HCT116 (cell line): ENCODE data around the gene ODF4. TPM values are rescaled to one million over a fixed set of nuclear protein-coding genes. Genes with fewer than 3 reads are reported as not detected.

Source experiments
- ATAC-seq: fragments of 200-7000 bp; cut with Tn5 transposase; 2 replicates; pipeline ENCODE4 v1.9.1; 2020; ENCODE audit warnings: mild to moderate bottlenecking, moderate library complexity
- BruUV-seq: library from RNA; stranded (reverse); fragments of 400-500 nt; replicated peaks from 2 replicates; lab custom pipeline; 2021; lab: Mats Ljungman, UMichigan
- CTCF ChIA-PET: fragments of 300-600 bp; sonication (Branson Sonifier 250); formaldehyde crosslinking; loops from one replicate; lab custom pipeline; 2021; ENCODE audit warnings: antibody characterized with exemption; lab: Charles Lee
- POLR2A ChIA-PET: fragments of 300-600, 350-600 bp; sonication (Branson Sonifier 250); formaldehyde crosslinking; loops from one replicate; lab custom pipeline; 2021; ENCODE audit warnings: antibody characterized with exemption; lab: Charles Lee
- RAD21 ChIA-PET, 2 experiments: fragments of 300-600 bp; sonication (Branson Sonifier 250); formaldehyde crosslinking; loops; one replicate each; lab custom pipeline; 2023; ENCODE audit warnings: low total read pairs in 2 of 2; ENCODE audit not compliant: uncharacterized antibody in 2 of 2, unreplicated experiment in 2 of 2, low non-redundant PET in 1 of 2; lab: Charles Lee
- DNase-seq: peaks from one replicate; pipeline ENCODE4 v3.0.0-alpha.2; 2010; ENCODE audit warnings: low read depth, low spot score
- H2AFZ ChIP-seq: fragments of 200-600 bp; shearing (Covaris generic), sonication (generic); 2 replicates; pipeline ENCODE4 v1.6.1; 2017; ENCODE audit warnings: low read depth, mixed run types, mixed read lengths, antibody characterized with exemption, low read length; ENCODE audit not compliant: poor library complexity, severe bottlenecking
- H3K27ac ChIP-seq: 2 replicates; pipeline ENCODE4 v1.5.1; 2012; ENCODE audit warnings: low read depth, low read length
- H3K27me3 ChIP-seq: fragments of 200-600 bp; sonication (generic); 2 replicates; pipeline ENCODE4 v1.6.1; 2016; ENCODE audit warnings: mixed run types, low read length, mixed read lengths; ENCODE audit not compliant: insufficient read depth
- H3K36me3 ChIP-seq, 2 experiments: fragments of 200-500 bp in 1 of 2; fragments of 200-600 bp in 1 of 2; sonication (Bioruptor generic) in 1 of 2; sonication (generic) in 1 of 2; 2 replicates each; pipeline versions ENCODE4 v1.5.1 to v1.6.1; 2014 to 2016; ENCODE audit warnings: low read length in 2 of 2, inconsistent platforms in 1 of 2, mixed read lengths in 1 of 2, mixed run types in 1 of 2; ENCODE audit not compliant: insufficient read depth in 2 of 2, control insufficient read depth in 1 of 2
- H3K4me1 ChIP-seq, 2 experiments: fragments of 200-600 bp in 1 of 2; sonication (generic) in 1 of 2; 2 replicates each; pipeline versions ENCODE4 v1.5.1 to v1.6.1; 2012 to 2017; ENCODE audit warnings: low read length in 2 of 2, inconsistent platforms in 1 of 2, mild to moderate bottlenecking in 1 of 2, mixed read lengths in 1 of 2, mixed run types in 1 of 2, moderate library complexity in 1 of 2; ENCODE audit not compliant: insufficient read depth in 2 of 2, control insufficient read depth in 1 of 2
- H3K4me2 ChIP-seq: fragments of 200-600 bp; sonication (generic); 2 replicates; pipeline ENCODE4 v1.6.1; 2017; ENCODE audit warnings: mixed run types, low read length, mixed read lengths
- H3K4me3 ChIP-seq, 2 experiments: fragments of 200-600 bp in 1 of 2; sonication (generic) in 1 of 2; replicated peaks in 1 of 2; 2 replicates each; pipeline ENCODE4 v1.5.1; 2011 to 2016; ENCODE audit warnings: low read length in 2 of 2, control low read depth in 1 of 2, low read depth in 1 of 2, mild to moderate bottlenecking in 1 of 2, mixed read lengths in 1 of 2, mixed run types in 1 of 2
- H3K79me2 ChIP-seq: fragments of 200-600 bp; sonication (generic); 2 replicates; pipeline ENCODE4 v1.6.1; 2017; ENCODE audit warnings: mild to moderate bottlenecking, mixed run types, low read length, moderate library complexity, mixed read lengths; ENCODE audit not compliant: insufficient read depth
- H3K9ac ChIP-seq: fragments of 200-600 bp; sonication (generic); 2 replicates; pipeline ENCODE4 v1.6.1; 2016; ENCODE audit warnings: low read length, mixed read lengths
- H3K9me2 ChIP-seq: fragments of 200-600 bp; sonication (generic), shearing (Covaris generic); 2 replicates; pipeline ENCODE4 v1.6.1; 2017; ENCODE audit warnings: mixed run types, mild to moderate bottlenecking, moderate library complexity; ENCODE audit not compliant: insufficient read depth
- H3K9me3 ChIP-seq, 2 experiments: fragments of 200-500 bp in 1 of 2; fragments of 200-600 bp in 1 of 2; sonication (Bioruptor generic) in 1 of 2; sonication (generic) in 1 of 2; 2 replicates each; pipeline ENCODE4 v1.6.1; 2014 to 2017; ENCODE audit warnings: low read length in 2 of 2, mixed read lengths in 2 of 2, inconsistent platforms in 1 of 2, low read depth in 1 of 2, mild to moderate bottlenecking in 1 of 2, mixed run types in 1 of 2, moderate library complexity in 1 of 2; ENCODE audit not compliant: control insufficient read depth in 1 of 2, insufficient read depth in 1 of 2
- H4K20me1 ChIP-seq: fragments of 200-600 bp; sonication (generic), shearing (Covaris generic); 2 replicates; pipeline ENCODE4 v1.6.1; 2017; ENCODE audit warnings: mixed run types, mild to moderate bottlenecking, moderate library complexity; ENCODE audit not compliant: insufficient read depth
- CBX3 ChIP-seq: IDR thresholded peaks from 2 replicates; pipeline ENCODE4 v1.6.1; 2012; ENCODE audit warnings: low read depth
- SP1 ChIP-seq: IDR thresholded peaks from 2 replicates; pipeline ENCODE4 v1.6.1; 2012; ENCODE audit warnings: low read depth
- YY1 ChIP-seq: IDR thresholded peaks from 2 replicates; pipeline ENCODE4 v1.6.1; 2011; ENCODE audit warnings: low read length, low read depth, moderate library complexity, mild to moderate bottlenecking; ENCODE audit not compliant: insufficient replicate concordance; ENCODE audit errors: extremely low read depth
- intact Hi-C: fragments of 100-400 bp; cut with micrococcal nuclease; formaldehyde crosslinking; loops from 2 replicates; pipeline ENCODE4 v1.10.0; 2022
- total RNA-seq: library from RNA; stranded (reverse); gene quantifications from one replicate; pipeline ENCODE4 v1.2.1, GENCODE V29; 2021; ENCODE audit not compliant: unreplicated experiment
- TF ChIP-seq, protein P1 (sequence below): IDR thresholded peaks from 2 replicates; pipeline ENCODE4 v1.6.1; 2012; ENCODE audit warnings: low read depth
- TF ChIP-seq, protein P2 (sequence below), 3 experiments: fragments of 200-600 bp in 1 of 3; sonication (generic) in 1 of 3; IDR thresholded peaks in 2 of 3; conservative IDR thresholded peaks in 1 of 3; 2 replicates each; pipeline ENCODE4 v1.5.1; 2012 to 2017; ENCODE audit warnings: low read depth in 2 of 3, low read length in 2 of 3, antibody characterized with exemption in 1 of 3, borderline replicate concordance in 1 of 3, control low read depth in 1 of 3, mild to moderate bottlenecking in 1 of 3, mixed read lengths in 1 of 3, mixed run types in 1 of 3, moderate library complexity in 1 of 3; ENCODE audit not compliant: insufficient read depth in 1 of 3

ODF4 gene
- total RNA-seq, 1 experiment from 2014 or later = not detected

DNA sequence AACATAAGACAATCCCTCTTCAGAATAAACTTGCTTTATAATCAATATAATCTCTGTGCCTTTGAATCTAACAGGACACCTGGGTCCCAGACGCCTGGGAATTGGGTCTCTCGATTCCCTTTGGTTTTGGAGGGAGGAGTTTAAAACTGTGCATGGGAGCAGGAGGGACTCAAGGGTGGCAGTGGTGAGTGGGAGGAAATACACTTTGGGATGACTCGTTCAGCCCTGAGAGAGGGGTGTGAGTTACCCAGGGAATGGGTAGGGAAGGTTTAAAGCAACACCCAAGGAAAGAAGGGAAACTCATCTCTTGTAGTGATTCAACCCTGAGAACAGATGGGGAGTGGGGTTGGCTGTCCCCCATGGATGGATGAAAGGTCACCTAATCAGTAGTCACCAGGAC, 49.6 kb upstream of the ODF4 start:
- no peak overlapping the region for H3K9ac ChIP-seq
- no peaks in the 10 kb centered on the region for H3K9me3 ChIP-seq
- ATAC-seq (no peak), DNase-seq (no peak)
- BruUV-seq = no TSS peak
- no peaks in the 10 kb centered on the region for H3K9me2 ChIP-seq
- H3K27ac ChIP-seq = no peak overlapping the region
- H3K79me2 ChIP-seq = no peaks in the 10 kb centered on the region
- peak overlapping the region; percentile 99 for H3K4me2 ChIP-seq
- CTCF ChIA-PET = no interaction called here
- TF ChIP-seq, protein P1, sequence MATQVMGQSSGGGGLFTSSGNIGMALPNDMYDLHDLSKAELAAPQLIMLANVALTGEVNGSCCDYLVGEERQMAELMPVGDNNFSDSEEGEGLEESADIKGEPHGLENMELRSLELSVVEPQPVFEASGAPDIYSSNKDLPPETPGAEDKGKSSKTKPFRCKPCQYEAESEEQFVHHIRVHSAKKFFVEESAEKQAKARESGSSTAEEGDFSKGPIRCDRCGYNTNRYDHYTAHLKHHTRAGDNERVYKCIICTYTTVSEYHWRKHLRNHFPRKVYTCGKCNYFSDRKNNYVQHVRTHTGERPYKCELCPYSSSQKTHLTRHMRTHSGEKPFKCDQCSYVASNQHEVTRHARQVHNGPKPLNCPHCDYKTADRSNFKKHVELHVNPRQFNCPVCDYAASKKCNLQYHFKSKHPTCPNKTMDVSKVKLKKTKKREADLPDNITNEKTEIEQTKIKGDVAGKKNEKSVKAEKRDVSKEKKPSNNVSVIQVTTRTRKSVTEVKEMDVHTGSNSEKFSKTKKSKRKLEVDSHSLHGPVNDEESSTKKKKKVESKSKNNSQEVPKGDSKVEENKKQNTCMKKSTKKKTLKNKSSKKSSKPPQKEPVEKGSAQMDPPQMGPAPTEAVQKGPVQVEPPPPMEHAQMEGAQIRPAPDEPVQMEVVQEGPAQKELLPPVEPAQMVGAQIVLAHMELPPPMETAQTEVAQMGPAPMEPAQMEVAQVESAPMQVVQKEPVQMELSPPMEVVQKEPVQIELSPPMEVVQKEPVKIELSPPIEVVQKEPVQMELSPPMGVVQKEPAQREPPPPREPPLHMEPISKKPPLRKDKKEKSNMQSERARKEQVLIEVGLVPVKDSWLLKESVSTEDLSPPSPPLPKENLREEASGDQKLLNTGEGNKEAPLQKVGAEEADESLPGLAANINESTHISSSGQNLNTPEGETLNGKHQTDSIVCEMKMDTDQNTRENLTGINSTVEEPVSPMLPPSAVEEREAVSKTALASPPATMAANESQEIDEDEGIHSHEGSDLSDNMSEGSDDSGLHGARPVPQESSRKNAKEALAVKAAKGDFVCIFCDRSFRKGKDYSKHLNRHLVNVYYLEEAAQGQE = no peak
- no peak for TF ChIP-seq YY1
- TF ChIP-seq, protein P2, sequence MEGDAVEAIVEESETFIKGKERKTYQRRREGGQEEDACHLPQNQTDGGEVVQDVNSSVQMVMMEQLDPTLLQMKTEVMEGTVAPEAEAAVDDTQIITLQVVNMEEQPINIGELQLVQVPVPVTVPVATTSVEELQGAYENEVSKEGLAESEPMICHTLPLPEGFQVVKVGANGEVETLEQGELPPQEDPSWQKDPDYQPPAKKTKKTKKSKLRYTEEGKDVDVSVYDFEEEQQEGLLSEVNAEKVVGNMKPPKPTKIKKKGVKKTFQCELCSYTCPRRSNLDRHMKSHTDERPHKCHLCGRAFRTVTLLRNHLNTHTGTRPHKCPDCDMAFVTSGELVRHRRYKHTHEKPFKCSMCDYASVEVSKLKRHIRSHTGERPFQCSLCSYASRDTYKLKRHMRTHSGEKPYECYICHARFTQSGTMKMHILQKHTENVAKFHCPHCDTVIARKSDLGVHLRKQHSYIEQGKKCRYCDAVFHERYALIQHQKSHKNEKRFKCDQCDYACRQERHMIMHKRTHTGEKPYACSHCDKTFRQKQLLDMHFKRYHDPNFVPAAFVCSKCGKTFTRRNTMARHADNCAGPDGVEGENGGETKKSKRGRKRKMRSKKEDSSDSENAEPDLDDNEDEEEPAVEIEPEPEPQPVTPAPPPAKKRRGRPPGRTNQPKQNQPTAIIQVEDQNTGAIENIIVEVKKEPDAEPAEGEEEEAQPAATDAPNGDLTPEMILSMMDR (IDR thresholded peaks at IDR 0.05 in 2 of 3, conservative IDR thresholded peaks at IDR 0.05 in 1 of 3; ENCODE audit: borderline replicate concordance in 1 of 3, insufficient read depth in 1 of 3, low read depth in 2 of 3, low read length in 2 of 3) = no peak
- no peak for TF ChIP-seq CBX3
- no peak for TF ChIP-seq SP1
- TF ChIP-seq, all 23 proteins: peak for 0
- no peak overlapping the region for H2AFZ ChIP-seq
- ChIA-PET POLR2A (no interaction called here), RAD21 (no interaction called here)
- intact Hi-C loops = no loop called here
- H3K4me3 ChIP-seq = peak overlapping the region in 1 of 2 experiments; percentile 89; a peak in 1 of 4 replicates
- H3K36me3 ChIP-seq = no peaks in the 10 kb centered on the region
- H3K4me1 ChIP-seq = peaks cover 23 to 43% of the 10 kb centered on the region in 2 experiments
- H3K27me3 ChIP-seq = no peaks in the 10 kb centered on the region
- H4K20me1 ChIP-seq = no peaks in the 10 kb centered on the region
